ENCODE results near the gene ABCG1.

- TF ChIP-seq POLR2AphosphoS5 (IDR thresholded peaks at IDR 0.05) = no peak
- TF ChIP-seq, protein P1, sequence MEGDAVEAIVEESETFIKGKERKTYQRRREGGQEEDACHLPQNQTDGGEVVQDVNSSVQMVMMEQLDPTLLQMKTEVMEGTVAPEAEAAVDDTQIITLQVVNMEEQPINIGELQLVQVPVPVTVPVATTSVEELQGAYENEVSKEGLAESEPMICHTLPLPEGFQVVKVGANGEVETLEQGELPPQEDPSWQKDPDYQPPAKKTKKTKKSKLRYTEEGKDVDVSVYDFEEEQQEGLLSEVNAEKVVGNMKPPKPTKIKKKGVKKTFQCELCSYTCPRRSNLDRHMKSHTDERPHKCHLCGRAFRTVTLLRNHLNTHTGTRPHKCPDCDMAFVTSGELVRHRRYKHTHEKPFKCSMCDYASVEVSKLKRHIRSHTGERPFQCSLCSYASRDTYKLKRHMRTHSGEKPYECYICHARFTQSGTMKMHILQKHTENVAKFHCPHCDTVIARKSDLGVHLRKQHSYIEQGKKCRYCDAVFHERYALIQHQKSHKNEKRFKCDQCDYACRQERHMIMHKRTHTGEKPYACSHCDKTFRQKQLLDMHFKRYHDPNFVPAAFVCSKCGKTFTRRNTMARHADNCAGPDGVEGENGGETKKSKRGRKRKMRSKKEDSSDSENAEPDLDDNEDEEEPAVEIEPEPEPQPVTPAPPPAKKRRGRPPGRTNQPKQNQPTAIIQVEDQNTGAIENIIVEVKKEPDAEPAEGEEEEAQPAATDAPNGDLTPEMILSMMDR (IDR thresholded peaks at IDR 0.05) = no peak
- no peak for TF ChIP-seq POLR2A (IDR thresholded peaks at IDR 0.05; ENCODE audit: low read depth)
- TF ChIP-seq EP300 (IDR thresholded peaks at IDR 0.05) = no peak
Measured at GRCh38 chr21:42225042-42225441, 6.1 kb downstream of the ABCG1 start.

Data from esophagus muscularis mucosa (tissue), 4 donors.